NCI-H2171 (cell line): ENCODE results near the gene OR2T6.
"Not testable (repeated sequence)": the region's sequence is repeated elsewhere in the genome, so short reads cannot be mapped to it uniquely, and the experiment has no call there.

ENCODE experiments used
- DNase-seq: peaks from one replicate; lab custom pipeline; 2025; lab: John Stamatoyannopoulos, UW

The OR2T6 gene

GRCh38 chr1:248375446-248375845 is at the start of gene OR2T6:
OR2T6 (plus strand) TSS chr1:248375746; CDS start chr1:248387609, 11,863 bp downstream.
- no peak for DNase-seq

- DNase-seq = no peak
Observed at GRCh38 chr1:248343451-248343850, 32.1 kb upstream of the OR2T6 start.

GRCh38 chr1:248348475-248348874 is 27.1 kb upstream of the OR2T6 start, which contains the start of gene OR14C36:
OR14C36 (plus strand) TSS chr1:248348775; CDS start chr1:248348775, 0 bp downstream.
- DNase-seq = no peak

- DNase-seq = no peak
Observed at GRCh38 chr1:248359415-248359814, 16.1 kb upstream of the OR2T6 start.

GRCh38 chr1:248361121-248361715 is 14.3 kb upstream of the OR2T6 start, which contains the start of gene OR2T4:
OR2T4 (plus strand) TSS chr1:248361665; CDS start chr1:248361665, 0 bp downstream.
- no peak for DNase-seq

- DNase-seq = no peak
Observed at GRCh38 chr1:248366609-248367008, 8.9 kb upstream of the OR2T6 start.

- DNase-seq = no peak
Observed at GRCh38 chr1:248372394-248372793, 3.2 kb upstream of the OR2T6 start.

GRCh38 chr1:248373761-248374160 is 1.8 kb upstream of the OR2T6 start:
- DNase-seq = no peak

- no peak for DNase-seq
Observed at GRCh38 chr1:248376916-248377315, 1.4 kb downstream of the OR2T6 start.

GRCh38 chr1:248380854-248381253 is 5.3 kb downstream of the OR2T6 start:
- no peak for DNase-seq

GRCh38 chr1:248388426-248388825 is 12.9 kb downstream of the OR2T6 start:
- DNase-seq = no peak

- DNase-seq = no peak
Observed at GRCh38 chr1:248393050-248393449, 17.5 kb downstream of the OR2T6 start.

GRCh38 chr1:248402748-248403147 is 27.2 kb downstream of the OR2T6 start, which contains the start of gene OR2T1:
OR2T1 (plus strand) TSS chr1:248403048; CDS start chr1:248406148, 3,100 bp downstream.
- DNase-seq = no peak

- no peak for DNase-seq
Observed at GRCh38 chr1:248404024-248404423, 28.5 kb downstream of the OR2T6 start.

- DNase-seq = no peak
Observed at GRCh38 chr1:248406721-248407692, 31.5 kb downstream of the OR2T6 start.

GRCh38 chr1:248416226-248416625 is 40.7 kb downstream of the OR2T6 start:
- no peak for DNase-seq

GRCh38 chr1:248417854-248418253 is 42.3 kb downstream of the OR2T6 start:
- no peak for DNase-seq

- DNase-seq = no peak
Observed at GRCh38 chr1:248421384-248421783, 45.8 kb downstream of the OR2T6 start.

- DNase-seq = not testable (repeated sequence)
Observed at GRCh38 chr1:248427526-248428191, 52.1 kb downstream of the OR2T6 start.

- DNase-seq = not testable (repeated sequence)
Observed at GRCh38 chr1:248428192-248428533, 52.6 kb downstream of the OR2T6 start.

GRCh38 chr1:248431683-248432082 is 56.1 kb downstream of the OR2T6 start:
- DNase-seq = not testable (repeated sequence)

- not testable (repeated sequence) for DNase-seq
Observed at GRCh38 chr1:248432201-248432600, 56.7 kb downstream of the OR2T6 start.
